VCaP (cell line): Measurements from ENCODE around the gene AKAP6.
A peak's percentile ranks its signal among the peaks of the same experiment; 100 is the strongest.

Source experiments
- H3K27ac ChIP-seq: fragments of 450-650 bp; 2 replicates; pipeline ENCODE4 v1.5.1; 2017
- CTCF ChIP-seq: fragments of 450-650 bp; conservative IDR thresholded peaks from 2 replicates; pipeline ENCODE4 v1.5.1; 2017; ENCODE audit warnings: mild to moderate bottlenecking, moderate library complexity

Gene AKAP6

GRCh38 chr14:32823706-32824105 is 494.6 kb downstream of the AKAP6 start:
- TF ChIP-seq CTCF: no peak

GRCh38 chr14:32824195-32824594 is 495.1 kb downstream of the AKAP6 start:
- TF ChIP-seq CTCF: no peak
- no peak overlapping the region for H3K27ac ChIP-seq

More at GRCh38 chr14:32823706-32824105, 494.6 kb downstream of the AKAP6 start:
- no peak overlapping the region for H3K27ac ChIP-seq

GRCh38 chr14:32825058-32825457 is 496.0 kb downstream of the AKAP6 start:
- no peak for TF ChIP-seq CTCF
- H3K27ac ChIP-seq: no peak overlapping the region

GRCh38 chr14:32826404-32827082 is 497.4 kb downstream of the AKAP6 start:
- peak; percentile 41; the same call in 1 of the 2 replicates for TF ChIP-seq CTCF

GRCh38 chr14:32827514-32827913 is 498.4 kb downstream of the AKAP6 start:
- no peak overlapping the region for H3K27ac ChIP-seq
- no peak for TF ChIP-seq CTCF

More at GRCh38 chr14:32826404-32827082, 497.4 kb downstream of the AKAP6 start:
- no peak overlapping the region for H3K27ac ChIP-seq

- H3K27ac ChIP-seq: no peak overlapping the region
- no peak for TF ChIP-seq CTCF
These were observed 506.8 kb downstream of the AKAP6 start for GRCh38 chr14:32835924-32836323.

GRCh38 chr14:32841698-32842097 is 512.6 kb downstream of the AKAP6 start:
- TF ChIP-seq CTCF: no peak
- H3K27ac ChIP-seq: no peak overlapping the region
